GM23248 (cell line): ENCODE results near the gene OR8H2.

Experiments used
- EZH2 ChIP-seq: fragments of 200-600 bp; sonication (generic); IDR thresholded peaks from 2 replicates; pipeline ENCODE4 v1.6.1; 2018; ENCODE audit warnings: antibody characterized with exemption, mild to moderate bottlenecking; ENCODE audit not compliant: insufficient read depth, poor library complexity, severe bottlenecking
- EZH2phosphoT487 ChIP-seq: fragments of 200-600 bp; sonication (generic); IDR thresholded peaks from 2 replicates; pipeline ENCODE4 v1.6.1; 2018; ENCODE audit warnings: antibody characterized with exemption, moderate library complexity, mild to moderate bottlenecking, low read depth; ENCODE audit not compliant: insufficient read depth

DNA sequence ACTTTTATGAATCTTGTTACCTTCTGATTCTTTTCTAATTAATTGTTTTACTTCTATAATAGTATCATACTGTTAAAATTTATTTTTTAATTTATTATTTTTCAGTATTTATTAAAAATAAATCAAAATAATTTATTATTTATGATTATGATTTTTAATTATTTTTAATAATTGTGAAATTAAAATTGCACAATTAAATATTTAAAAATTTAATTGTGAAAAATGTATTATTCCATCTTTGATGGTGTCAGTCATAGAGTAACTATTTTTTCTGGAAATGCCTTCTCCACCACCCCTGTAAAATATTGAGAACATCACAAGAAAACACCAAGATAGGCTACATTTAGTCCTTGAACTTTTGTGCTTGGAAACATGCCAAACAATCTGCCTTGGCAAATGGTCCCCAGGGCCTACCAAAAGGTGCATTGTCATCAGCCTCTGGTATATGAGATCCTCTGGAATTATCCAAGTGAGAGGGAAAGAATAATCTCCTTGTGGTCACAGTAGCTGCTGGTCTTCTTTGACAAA, at the start of gene OR8H2:
- TF ChIP-seq EZH2 (no peak), EZH2phosphoT487 (no peak)
